Heart left ventricle (tissue), 16 donors: ENCODE results near the gene ARHGAP44. TPM values are rescaled to one million over a fixed set of nuclear protein-coding genes. Genes with fewer than 3 reads are reported as not detected.

Experiments
- ATAC-seq, 4 donors: fragments of 200-7000 bp; cut with Tn5 transposase; one replicate each; pipeline ENCODE4 v1.9.1; 2020 to 2022; ENCODE audit warnings: moderate library complexity in 4 of 4, mild to moderate bottlenecking in 3 of 4, moderate number of reproducible peaks in 1 of 4
- DNase-seq, 5 donors: peaks; one replicate each; pipeline ENCODE4 v3.0.0-alpha.2; 2020
- H3K27ac ChIP-seq, 12 donors: fragments of 200-600 bp; sonication (generic) in 4 of 12; one replicate each; pipeline versions ENCODE4 v1.5.0 to v1.8.0; 2016 to 2022; ENCODE audit warnings: mild to moderate bottlenecking in 2 of 12
- H3K27me3 ChIP-seq, 9 donors: fragments of 200-600 bp; sonication (generic) in 2 of 9; one replicate each; pipeline versions ENCODE4 v1.5.1 to v1.8.0; 2016 to 2022; ENCODE audit warnings: mild to moderate bottlenecking in 3 of 9
- H3K36me3 ChIP-seq, 9 donors: fragments of 200-600 bp; sonication (generic) in 2 of 9; one replicate each; pipeline versions ENCODE4 v1.5.0 to v1.8.0; 2018 to 2022; ENCODE audit warnings: mild to moderate bottlenecking in 2 of 9
- H3K4me1 ChIP-seq, 12 donors: fragments of 200-600 bp; sonication (generic) in 4 of 12; one replicate each; pipeline versions ENCODE4 v1.5.0 to v1.8.0; 2016 to 2022; ENCODE audit warnings: mild to moderate bottlenecking in 3 of 12
- H3K4me3 ChIP-seq, 12 donors: fragments of 200-600 bp; sonication (generic) in 4 of 12; one replicate each; pipeline versions ENCODE4 v1.5.0 to v1.8.0; 2017 to 2022; ENCODE audit warnings: mild to moderate bottlenecking in 9 of 12, moderate library complexity in 4 of 12
- H3K9me3 ChIP-seq, 12 donors: fragments of 200-600 bp; sonication (generic) in 4 of 12; one replicate each; pipeline versions ENCODE4 v1.5.0 to v1.8.0; 2016 to 2022; ENCODE audit warnings: mild to moderate bottlenecking in 1 of 12
- POLR2A ChIP-seq, 2 donors: fragments of 450-650 bp; IDR thresholded peaks; one replicate each; pipeline ENCODE4 v1.6.1; 2017; ENCODE audit warnings: antibody characterized with exemption in 2 of 2, mild to moderate bottlenecking in 2 of 2, moderate library complexity in 2 of 2
- WGBS, 4 donors: extraction: QIAGEN DNeasy Blood & Tissue Kit in 2 of 4; methylation state at CpG; one replicate each; pipeline versions ENCODE4 v1.1.5 to v1.1.7; 2013 to 2018; 5-methylcytosine and 5-hydroxymethylcytosine counted together
- intact Hi-C, 10 donors: fragments of 100-400 bp; cut with DNase I; formaldehyde crosslinking; loops; one replicate each; pipeline versions ENCODE4 v1.11.1 to v1.14.2; 2022
- polyA plus RNA-seq, 2 donors: library from polyadenylated mRNA; stranded (reverse); fragments of 200-250 nt; gene quantifications; one replicate each; pipeline ENCODE4 v1.2.3, GENCODE V29; 2013
- total RNA-seq, 9 donors: library from RNA; depleted of rRNA in 2 of 9; stranded (reverse); fragments of >200 nt in 2 of 9; fragmentation: NEBNext Ultra II Directional in 3 of 9; extraction: Animal tissue kit (Norgen Biotek cat#: 25700) in 3 of 9; gene quantifications; one replicate each; pipeline versions ENCODE4 v1.1.0 to v1.2.4, GENCODE V29; 2016 to 2023
- TF ChIP-seq, protein P1 (sequence below), 12 donors: fragments of 200-600 bp; sonication (generic) in 4 of 12; IDR thresholded peaks; one replicate each; pipeline versions ENCODE4 v1.5.0 to v1.8.0; 2018 to 2022; ENCODE audit warnings: antibody characterized with exemption in 12 of 12, mild to moderate bottlenecking in 5 of 12
- donor health status: ischemic (EF 13 %, LVEDD 7.1; RV severe dilation, severe dysfunction).
- donor health status: healthy with polysubstance abuse.
- donor health status: DM: no; HTN: yes; CAD: no.
- donor health status: DM: no; HTN: no; CAD: no.
- donor health status: ischemic (EF 25% LVEDD 6.9; RV normal size, moderate dysfunction).
- donor health status: ischemic (EF 25% LVEDD 5.7; RV mildly dilated, moderate dysfunction).
- donor health status: healthy.
- donor health status: DM: yes; HTN: yes; CAD: no.
- donor health status: ischemic (EF 35%, LVEDD 5.7; RV mildly dilated, moderate dysfunction).
- donor health status: nonischemic (EF 11% LVEDD 7.7; RV severe dilation, severe dysfunction).
- donor health status: DM: yes; HTN: yes; CAD: no.
- donor health status: PGD.
- donor health status: ischemic (EF 29% LVEDD 5.4; RV normal size, mild dysfunction).
- donor health status: nonischemic (EF 23%, LVEDD 6.1; RV moderate dilation, normal function).

The ARHGAP44 gene
- total and polyA plus RNA-seq, 11 donors, result 4.3 to 15.7 (median 8.6) TPM

DNA sequence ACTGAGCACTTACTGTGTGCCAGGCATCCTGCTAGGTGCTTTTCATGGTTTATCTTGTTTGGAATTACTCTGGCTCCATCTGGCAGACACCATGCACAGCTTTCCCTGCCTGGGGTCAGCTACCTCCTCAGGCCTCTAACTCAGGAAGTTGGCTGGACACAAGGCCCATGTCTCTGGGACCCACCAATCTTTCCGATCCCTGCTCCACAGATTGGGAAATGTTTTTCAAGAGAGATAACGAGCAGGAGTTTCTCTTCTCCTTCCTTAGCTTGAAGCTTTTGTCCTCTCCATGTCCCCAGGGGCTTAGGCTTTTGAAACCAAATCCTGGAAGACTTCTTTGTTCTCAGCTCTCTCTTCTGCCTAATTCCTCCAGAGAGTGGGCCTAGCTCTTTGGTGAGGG is 240.0 kb downstream of the ARHGAP44 start:
- DNase-seq, result no peak
- TF ChIP-seq POLR2A (IDR thresholded peaks at IDR 0.05), result no peak
- TF ChIP-seq, protein P1, sequence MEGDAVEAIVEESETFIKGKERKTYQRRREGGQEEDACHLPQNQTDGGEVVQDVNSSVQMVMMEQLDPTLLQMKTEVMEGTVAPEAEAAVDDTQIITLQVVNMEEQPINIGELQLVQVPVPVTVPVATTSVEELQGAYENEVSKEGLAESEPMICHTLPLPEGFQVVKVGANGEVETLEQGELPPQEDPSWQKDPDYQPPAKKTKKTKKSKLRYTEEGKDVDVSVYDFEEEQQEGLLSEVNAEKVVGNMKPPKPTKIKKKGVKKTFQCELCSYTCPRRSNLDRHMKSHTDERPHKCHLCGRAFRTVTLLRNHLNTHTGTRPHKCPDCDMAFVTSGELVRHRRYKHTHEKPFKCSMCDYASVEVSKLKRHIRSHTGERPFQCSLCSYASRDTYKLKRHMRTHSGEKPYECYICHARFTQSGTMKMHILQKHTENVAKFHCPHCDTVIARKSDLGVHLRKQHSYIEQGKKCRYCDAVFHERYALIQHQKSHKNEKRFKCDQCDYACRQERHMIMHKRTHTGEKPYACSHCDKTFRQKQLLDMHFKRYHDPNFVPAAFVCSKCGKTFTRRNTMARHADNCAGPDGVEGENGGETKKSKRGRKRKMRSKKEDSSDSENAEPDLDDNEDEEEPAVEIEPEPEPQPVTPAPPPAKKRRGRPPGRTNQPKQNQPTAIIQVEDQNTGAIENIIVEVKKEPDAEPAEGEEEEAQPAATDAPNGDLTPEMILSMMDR (IDR thresholded peaks at IDR 0.05), result no peak
- Histone ChIP-seq H3K36me3 (no peaks in the 10 kb centered on the region), H3K4me3 (no peak overlapping the region), H3K4me1 (peaks cover 0 to 6% (median 2%) of the 10 kb centered on the region in 12 donors), H3K27ac (no peak overlapping the region), H3K9me3 (no peaks in the 10 kb centered on the region), H3K27me3 (peaks cover 0 to 10% (median 0%) of the 10 kb centered on the region in 9 donors)
- ATAC-seq, result no peak
- intact Hi-C loops, result loop anchor here in 1 of 10 donors (10.0 kb wide), 1 partner anchor 1275 kb away; the partner anchor contains the start of gene HS3ST3B1
- WGBS, 4 donors, result 49 to 62% (median 57%) methylated on average over 2 of the region's 2 CpGs

DNA sequence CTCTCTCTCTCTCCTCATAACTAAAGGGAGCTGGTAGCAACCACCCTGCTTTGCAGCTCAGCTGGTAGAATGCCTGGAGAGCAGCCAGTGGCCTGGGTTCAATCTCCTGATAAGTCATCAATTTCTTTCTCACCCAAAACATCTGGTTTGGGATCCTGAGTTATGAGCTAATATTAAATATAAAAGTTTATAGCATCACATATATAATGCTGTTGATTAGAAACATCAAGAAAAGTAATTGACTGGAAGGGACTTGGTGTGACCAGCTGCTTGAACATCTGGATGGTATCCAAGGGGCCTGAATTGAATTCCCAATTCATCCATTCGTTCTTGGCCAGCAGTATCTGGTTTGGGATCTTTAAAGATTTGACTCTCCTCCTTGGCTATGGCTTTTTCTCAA is 240.8 kb downstream of the ARHGAP44 start:
- ATAC-seq (no peak), DNase-seq (no peak)
- Histone ChIP-seq H3K9me3 (peaks cover 0 to 3% (median 0%) of the 10 kb centered on the region in 12 donors), H3K4me3 (no peak overlapping the region), H3K4me1 (peaks cover 0 to 6% (median 0%) of the 10 kb centered on the region in 12 donors), H3K27ac (no peak overlapping the region), H3K36me3 (no peaks in the 10 kb centered on the region), H3K27me3 (peaks cover 0 to 10% (median 0%) of the 10 kb centered on the region in 9 donors)
- no peak for TF ChIP-seq POLR2A (IDR thresholded peaks at IDR 0.05)
- TF ChIP-seq, protein P1 (IDR thresholded peaks at IDR 0.05), result no peak
- intact Hi-C loops, result loop anchor here in 1 of 10 donors (10.0 kb wide), 1 partner anchor 1275 kb away; the partner anchor contains the start of gene HS3ST3B1
- 46 to 71% (median 53%) methylated on average over 1 of the region's 1 CpG for WGBS, 4 donors

DNA sequence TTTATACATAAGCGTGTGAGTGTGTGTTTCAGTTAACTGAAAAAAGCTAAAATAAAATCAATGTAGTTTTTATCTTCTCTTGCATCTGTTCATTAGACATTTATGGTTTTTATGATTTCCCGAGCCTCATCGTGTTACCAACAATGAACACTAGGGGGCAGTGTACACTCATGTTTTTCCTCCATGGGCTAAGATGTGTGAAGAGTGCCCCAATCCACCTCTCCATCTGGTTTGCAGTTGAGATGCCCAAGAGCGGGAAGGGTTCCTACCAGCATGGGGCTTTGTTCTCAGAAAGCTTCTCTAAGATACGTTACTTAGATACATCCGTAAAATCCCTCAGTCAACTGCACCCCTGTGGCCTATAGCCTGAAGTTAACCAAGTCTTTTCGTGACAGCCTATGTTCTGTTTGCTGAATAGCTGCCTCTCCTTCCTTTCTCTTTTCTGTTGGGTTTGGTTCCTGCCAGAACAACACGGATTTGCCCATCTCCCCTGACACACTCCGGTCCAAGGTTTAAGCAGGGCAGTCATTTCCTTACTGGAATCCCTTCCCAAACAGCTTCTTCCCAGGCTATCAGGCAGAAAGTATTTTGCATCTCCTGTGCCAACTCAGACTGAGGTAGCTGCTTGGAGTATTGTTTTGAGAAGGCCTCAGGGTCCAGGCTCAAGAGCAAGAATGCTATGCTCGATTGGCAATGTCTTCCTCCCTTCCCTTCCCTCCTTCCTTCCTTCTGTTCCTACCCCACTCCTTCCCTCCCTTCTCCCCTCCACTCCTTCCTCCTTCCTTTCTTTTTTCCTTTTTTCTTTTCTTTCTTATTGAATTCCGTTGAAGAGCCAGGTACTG is 241.4 kb downstream of the ARHGAP44 start:
- WGBS, 4 donors, result 60 to 67% (median 61%) methylated on average over 11 of the region's 11 CpGs
- Histone ChIP-seq H3K4me3 (no peak overlapping the region), H3K36me3 (no peaks in the 10 kb centered on the region), H3K4me1 (peaks cover 0 to 6% (median 0%) of the 10 kb centered on the region in 12 donors), H3K27ac (no peak overlapping the region), H3K27me3 (peaks cover 0 to 10% (median 0%) of the 10 kb centered on the region in 9 donors), H3K9me3 (peaks cover 0 to 10% (median 2%) of the 10 kb centered on the region in 12 donors)
- TF ChIP-seq POLR2A (IDR thresholded peaks at IDR 0.05), result no peak
- TF ChIP-seq, protein P1 (IDR thresholded peaks at IDR 0.05), result peak; percentile 41 to 89 (median 82)
- DNase-seq (no peak), ATAC-seq (peak in 2 of 4 donors; percentile 53 to 69)
- intact Hi-C loops, result loop anchor here in 1 of 10 donors (10.0 kb wide), 1 partner anchor 1274 kb away; the partner anchor contains the start of gene HS3ST3B1
